T-cell (primary cell): ENCODE results near the gene PXT1. TPM values are rescaled to one million over a fixed set of nuclear protein-coding genes. Genes with fewer than 3 reads are reported as not detected.

Experiments used
- ATAC-seq, 4 experiments: fragments of 200-7000 bp in 3 of 4; fragments of 150-1000 bp in 1 of 4; cut with Tn5 transposase; replicated peaks in 1 of 4; 1 replicate in 3 of 4; 2 replicates in 1 of 4; pipeline ENCODE4 v1.10.0; 2021; ENCODE audit warnings: moderate library complexity in 3 of 4, mild to moderate bottlenecking in 2 of 4, moderate number of reproducible peaks in 1 of 4
- CTCF ChIA-PET, 2 donors: fragments of 300-600 bp; sonication (Branson Sonifier 250); formaldehyde crosslinking; loops; one replicate each; lab custom pipeline; 2022; ENCODE audit warnings: antibody characterized with exemption in 2 of 2; lab: Charles Lee
- POLR2A ChIA-PET, 2 donors: fragments of 300-600 bp; sonication (Branson Sonifier 250); formaldehyde crosslinking; loops; one replicate each; lab custom pipeline; 2022; ENCODE audit warnings: antibody characterized with exemption in 2 of 2; lab: Charles Lee
- DNase-seq, 35 experiments: peaks; one replicate each; pipeline versions ENCODE4 v3.0.0 to v3.0.0-alpha.2; 2013 to 2023
- H3K27ac ChIP-seq: one replicate; pipeline ENCODE4 v1.5.1; 2013; ENCODE audit warnings: low read length
- H3K27me3 ChIP-seq, 2 experiments: replicated peaks in 1 of 2; 1 replicate in 1 of 2; 2 replicates in 1 of 2; pipeline versions ENCODE4 v1.6.1 to v1.7.0; 2013; ENCODE audit warnings: low read length in 1 of 2, mixed read lengths in 1 of 2; ENCODE audit not compliant: control insufficient read depth in 2 of 2, insufficient read depth in 2 of 2; ENCODE audit errors: extremely low read depth in 1 of 2
- H3K36me3 ChIP-seq, 2 donors: 1 replicate in 1 of 2; 2 replicates in 1 of 2; pipeline versions ENCODE4 v1.6.1 to v1.7.0; 2013; ENCODE audit warnings: low read length in 1 of 2; ENCODE audit not compliant: control insufficient read depth in 2 of 2, insufficient read depth in 1 of 2; ENCODE audit errors: extremely low read depth in 1 of 2
- H3K4me1 ChIP-seq, 2 experiments: 1 replicate in 1 of 2; 2 replicates in 1 of 2; pipeline versions ENCODE4 v1.6.1 to v1.7.0; 2013; ENCODE audit warnings: low read length in 2 of 2, mixed read lengths in 1 of 2; ENCODE audit not compliant: insufficient read depth in 2 of 2, control insufficient read depth in 1 of 2; ENCODE audit errors: extremely low read depth in 1 of 2
- H3K4me3 ChIP-seq, 2 donors: 1 replicate in 1 of 2; 2 replicates in 1 of 2; pipeline versions ENCODE4 v1.5.1 to v1.7.0; 2013; ENCODE audit warnings: mild to moderate bottlenecking in 2 of 2, low read length in 1 of 2, moderate library complexity in 1 of 2; ENCODE audit not compliant: control insufficient read depth in 1 of 2; ENCODE audit errors: extremely low read depth in 1 of 2
- H3K9me3 ChIP-seq: 2 replicates; pipeline ENCODE4 v1.7.0; 2013
- H3K27ac Mint-ChIP-seq, 2 donors: one replicate each; pipeline ENCODE4 v1.8.0; 2020 to 2021; ENCODE audit warnings: mild to moderate bottlenecking in 2 of 2, mixed read lengths in 2 of 2
- H3K27me3 Mint-ChIP-seq, 2 donors: one replicate each; pipeline ENCODE4 v1.8.0; 2021 to 2022; ENCODE audit warnings: mixed read lengths in 2 of 2
- H3K36me3 Mint-ChIP-seq: one replicate; pipeline ENCODE4 v1.8.0; 2021; ENCODE audit warnings: mixed read lengths
- H3K4me1 Mint-ChIP-seq, 3 donors: one replicate each; pipeline ENCODE4 v1.8.0; 2020 to 2022; ENCODE audit warnings: mixed read lengths in 3 of 3, mild to moderate bottlenecking in 1 of 3
- H3K4me3 Mint-ChIP-seq, 3 donors: one replicate each; pipeline ENCODE4 v1.8.0; 2020 to 2022; ENCODE audit warnings: mild to moderate bottlenecking in 3 of 3, mixed read lengths in 3 of 3, moderate library complexity in 3 of 3
- H3K9me3 Mint-ChIP-seq, 3 donors: one replicate each; pipeline ENCODE4 v1.8.0; 2020 to 2022; ENCODE audit warnings: mixed read lengths in 3 of 3
- WGBS: methylation state at CpG from one replicate; pipeline ENCODE4 v1.1.5; 2013; ENCODE audit warnings: missing lambda C conversion rate; ENCODE audit not compliant: insufficient coverage; 5-methylcytosine and 5-hydroxymethylcytosine counted together
- total RNA-seq, 35 experiments: library from RNA in 6 of 35; stranded (reverse) in 6 of 35; fragments of 120-200 nt in 1 of 35; gene quantifications; one replicate each; pipeline versions ENCODE4 v1.2.1 to v1.2.4 and lab custom pipeline; 2013 to 2026

PXT1 gene
- total RNA-seq, 5 donors from 2014 or later (not counting 1 experiment from before 2014, with no cell fraction given): 0.13 to 0.44 (median 0.25) TPM; not detected in 1

- peaks cover under 1 to 2% of the 10 kb centered on the region in 2 experiments for H3K4me1 ChIP-seq
- H3K27me3 ChIP-seq: peaks cover 0 to 3% of the 10 kb centered on the region in 2 experiments
- no peaks in the 10 kb centered on the region for H3K9me3 ChIP-seq
- DNase-seq: no peak
- no peak overlapping the region for H3K4me3 Mint-ChIP-seq
- H3K4me1 Mint-ChIP-seq: peaks cover 3 to 4% (median 3%) of the 10 kb centered on the region in 3 donors
- no peaks in the 10 kb centered on the region for H3K36me3 Mint-ChIP-seq
- WGBS: no CpG with 5 or more reads among the region's 4 CpGs
- ChIA-PET CTCF (interaction anchor here in 1 of 2 donors (0.7 to 1.4 kb wide), 2 partner anchors 150 to 1599 kb away, joined by 4 read pairs; no protein-coding TSS in a partner anchor), POLR2A (interaction anchor here in 1 of 2 donors (0.5 kb wide), 1 partner anchor 316 kb away, joined by 9 read pairs; no protein-coding TSS in a partner anchor)
- no peak overlapping the region for H3K4me3 ChIP-seq
- no peaks in the 10 kb centered on the region for H3K36me3 ChIP-seq
- H3K27ac ChIP-seq: no peak overlapping the region
- no peak overlapping the region for H3K27ac Mint-ChIP-seq
- H3K27me3 Mint-ChIP-seq: no peaks in the 10 kb centered on the region
- ATAC-seq: peak in 1 of 4 experiments; percentile 50
- H3K9me3 Mint-ChIP-seq: no peaks in the 10 kb centered on the region
Observed at GRCh38 chr6:36428911-36429310, 13.7 kb downstream of the PXT1 start.

GRCh38 chr6:36426622-36427021 lies 16.0 kb downstream of the PXT1 start:
- Histone ChIP-seq H3K4me1 (peaks cover 4 to 13% of the 10 kb centered on the region in 2 experiments), H3K27ac (no peak overlapping the region), H3K9me3 (no peaks in the 10 kb centered on the region), H3K4me3 (no peak overlapping the region), H3K36me3 (no peaks in the 10 kb centered on the region), H3K27me3 (peaks cover 0 to 3% of the 10 kb centered on the region in 2 experiments)
- DNase-seq (no peak), ATAC-seq (no peak)
- ChIA-PET POLR2A (no interaction called here), CTCF (no interaction called here)
- H3K4me1 Mint-ChIP-seq: peaks cover 16 to 18% (median 17%) of the 10 kb centered on the region in 3 donors
- no peak overlapping the region for H3K4me3 Mint-ChIP-seq
- no peak overlapping the region for H3K27ac Mint-ChIP-seq
- no peaks in the 10 kb centered on the region for H3K9me3 Mint-ChIP-seq
- H3K27me3 Mint-ChIP-seq: no peaks in the 10 kb centered on the region
- H3K36me3 Mint-ChIP-seq: no peaks in the 10 kb centered on the region
- no CpG with 5 or more reads among the region's 3 CpGs for WGBS

- Mint-ChIP-seq H3K27me3 (no peaks in the 10 kb centered on the region), H3K4me3 (peak overlapping the region; percentile 92 to 94 (median 93)), H3K27ac (peak overlapping the region; percentile 96 to 97), H3K4me1 (peaks cover 16 to 18% (median 17%) of the 10 kb centered on the region in 3 donors), H3K36me3 (no peaks in the 10 kb centered on the region), H3K9me3 (no peaks in the 10 kb centered on the region)
- ChIA-PET POLR2A (interaction anchor here in 1 of 2 donors (0.5 to 1.2 kb wide), 5 partner anchors 18 to 172 kb away, joined by 3 to 6 read pairs (median 4); partner anchors contain the start of gene KCTD20), CTCF (interaction anchor here in 1 of 2 donors (0.5 to 1.8 kb wide), 15 partner anchors 11 to 336 kb away, joined by 3 to 11 read pairs (median 4); partner anchors contain the start of gene KCTD20)
- DNase-seq: peak; percentile 94 to 100 (median 98)
- peak; percentile 96 to 99 (median 98) for ATAC-seq
- H3K9me3 ChIP-seq: no peaks in the 10 kb centered on the region
- under 1% methylated on average over 42 of the region's 51 CpGs for WGBS
- no peaks in the 10 kb centered on the region for H3K36me3 ChIP-seq
- peak overlapping the region; percentile 78 for H3K27ac ChIP-seq
- H3K4me1 ChIP-seq: peaks cover 4 to 13% of the 10 kb centered on the region in 2 experiments
- peak overlapping the region; percentile 81 to 92 for H3K4me3 ChIP-seq
- H3K27me3 ChIP-seq: peaks cover 0 to 3% of the 10 kb centered on the region in 2 experiments
Observed at GRCh38 chr6:36423101-36423824, 19.4 kb downstream of the PXT1 start.

GRCh38 chr6:36422714-36423100 lies 19.9 kb downstream of the PXT1 start:
- Histone ChIP-seq H3K4me3 (peak overlapping the region in 1 of 2 donors; percentile 92), H3K27me3 (no peaks in the 10 kb centered on the region), H3K27ac (peak overlapping the region; percentile 75), H3K36me3 (no peaks in the 10 kb centered on the region), H3K9me3 (no peaks in the 10 kb centered on the region), H3K4me1 (peaks cover 4 to 13% of the 10 kb centered on the region in 2 experiments)
- Mint-ChIP-seq H3K27me3 (no peaks in the 10 kb centered on the region), H3K36me3 (no peaks in the 10 kb centered on the region), H3K9me3 (no peaks in the 10 kb centered on the region), H3K4me1 (peaks cover 16 to 18% (median 17%) of the 10 kb centered on the region in 3 donors), H3K4me3 (peak overlapping the region; percentile 92 to 94 (median 93)), H3K27ac (peak overlapping the region; percentile 96 to 97)
- DNase-seq (no peak), ATAC-seq (no peak)
- CTCF ChIA-PET: interaction anchor here in 1 of 2 donors (0.7 to 1.8 kb wide), 10 partner anchors 18 to 336 kb away, joined by 3 to 11 read pairs (median 4); partner anchors contain the start of gene KCTD20
- POLR2A ChIA-PET: interaction anchor here in 1 of 2 donors (0.6 to 1.2 kb wide), 3 partner anchors 21 to 172 kb away, joined by 3 to 6 read pairs (median 4); partner anchors contain the start of gene KCTD20
- WGBS: no CpG with 5 or more reads among the region's 4 CpGs

- POLR2A ChIA-PET: interaction anchor here in 1 of 2 donors (0.5 kb wide), 1 partner anchor 191 kb away, joined by 9 read pairs; no protein-coding TSS in a partner anchor
- Histone ChIP-seq H3K36me3 (no peaks in the 10 kb centered on the region), H3K4me1 (peaks cover 4 to 13% of the 10 kb centered on the region in 2 experiments), H3K4me3 (no peak overlapping the region), H3K9me3 (no peaks in the 10 kb centered on the region), H3K27ac (no peak overlapping the region), H3K27me3 (no peaks in the 10 kb centered on the region)
- ATAC-seq (no peak), DNase-seq (no peak)
- CTCF ChIA-PET: interaction anchor here (0.5 to 0.8 kb wide), 4 partner anchors 160 to 498 kb away, joined by 3 to 5 read pairs (median 4); partner anchors contain the start of gene SRPK1 (in 1 of the 2)
- Mint-ChIP-seq H3K27ac (no peak overlapping the region), H3K27me3 (no peaks in the 10 kb centered on the region), H3K4me1 (peaks cover 15 to 18% (median 16%) of the 10 kb centered on the region in 3 donors), H3K4me3 (no peak overlapping the region), H3K9me3 (no peaks in the 10 kb centered on the region), H3K36me3 (no peaks in the 10 kb centered on the region)
- no CpG with 5 or more reads among the region's 1 CpG for WGBS
Observed at GRCh38 chr6:36419310-36419709, 23.3 kb downstream of the PXT1 start.

- Mint-ChIP-seq H3K4me3 (no peak overlapping the region), H3K36me3 (no peaks in the 10 kb centered on the region), H3K27ac (no peak overlapping the region), H3K27me3 (no peaks in the 10 kb centered on the region), H3K9me3 (no peaks in the 10 kb centered on the region), H3K4me1 (peaks cover 10 to 11% (median 10%) of the 10 kb centered on the region in 3 donors)
- Histone ChIP-seq H3K36me3 (no peaks in the 10 kb centered on the region), H3K9me3 (no peaks in the 10 kb centered on the region), H3K27me3 (no peaks in the 10 kb centered on the region), H3K4me3 (no peak overlapping the region), H3K4me1 (peaks cover 0 to 8% of the 10 kb centered on the region in 2 experiments), H3K27ac (no peak overlapping the region)
- CTCF ChIA-PET: interaction anchor here (0.6 to 0.7 kb wide), 2 partner anchors 161 to 389 kb away, joined by 4 to 5 read pairs; no protein-coding TSS in a partner anchor
- POLR2A ChIA-PET: no interaction called here
- ATAC-seq: no peak
- DNase-seq: no peak
- WGBS: no CpG with 5 or more reads among the region's 3 CpGs
Observed at GRCh38 chr6:36418558-36418957, 24.1 kb downstream of the PXT1 start.
